ENCODE data around the gene MARK2.
A peak's percentile ranks its signal among the peaks of the same experiment; 100 is the strongest.

The MARK2 gene

GRCh38 chr11:63915961-63916836 lies 77.3 kb downstream of the MARK2 start:
- H3K4me3 ChIP-seq (ENCODE audit: low read depth, low read length) = peak overlapping the region; percentile 55
- DNase-seq (ENCODE audit: low read depth) = no peak
- peak; percentile 42; the same call in 1 of the 2 replicates for TF ChIP-seq CTCF (IDR thresholded peaks at IDR 0.05; ENCODE audit: control insufficient read depth, extremely low read depth, insufficient read depth)

- DNase-seq (ENCODE audit: low read depth) = peak; percentile 28
- H3K4me3 ChIP-seq (ENCODE audit: low read depth, low read length) = peak within 1 kb of the TSS; percentile 55
- no peak for TF ChIP-seq CTCF (IDR thresholded peaks at IDR 0.05; ENCODE audit: control insufficient read depth, extremely low read depth, insufficient read depth)
Observed at GRCh38 chr11:63916837-63917691, 78.2 kb downstream of the MARK2 start, which contains the start of gene RCOR2. Gene RCOR2, minus strand, starts transcription at chr11:63917164. Its CDS starts 708 bp downstream, at chr11:63916456.

- DNase-seq (ENCODE audit: low read depth) = no peak
- no peak overlapping the region; the same call in 1 of the 2 replicates for H3K4me3 ChIP-seq (ENCODE audit: low read depth, low read length)
- TF ChIP-seq CTCF (IDR thresholded peaks at IDR 0.05; ENCODE audit: control insufficient read depth, extremely low read depth, insufficient read depth) = no peak
Observed at GRCh38 chr11:63917692-63918506, 79.0 kb downstream of the MARK2 start.

GRCh38 chr11:63918507-63919191 lies 79.7 kb downstream of the MARK2 start:
- DNase-seq (ENCODE audit: low read depth) = no peak
- TF ChIP-seq CTCF (IDR thresholded peaks at IDR 0.05; ENCODE audit: control insufficient read depth, extremely low read depth, insufficient read depth) = no peak
- H3K4me3 ChIP-seq (ENCODE audit: low read depth, low read length) = no peak overlapping the region

GRCh38 chr11:63919267-63920125 lies 80.6 kb downstream of the MARK2 start:
- H3K4me3 ChIP-seq (ENCODE audit: low read depth, low read length) = no peak overlapping the region
- no peak for TF ChIP-seq CTCF (IDR thresholded peaks at IDR 0.05; ENCODE audit: control insufficient read depth, extremely low read depth, insufficient read depth)
- DNase-seq (ENCODE audit: low read depth) = no peak
